Neuronal stem cell (in vitro differentiated cells): Measurements from ENCODE around the gene TBKBP1.
"Not testable (repeated sequence)": the region's sequence is repeated elsewhere in the genome, so short reads cannot be mapped to it uniquely, and the experiment has no call there.

Experiments used
- DNase-seq: peaks from one replicate; pipeline ENCODE4 v3.0.0-alpha.2; 2013; ENCODE audit warnings: low spot score
- H2AFZ ChIP-seq: one replicate; pipeline ENCODE4 v1.6.1; 2013; ENCODE audit warnings: mild to moderate bottlenecking, low read length, inconsistent platforms
- H2AK5ac ChIP-seq: 2 replicates; pipeline ENCODE4 v1.6.1; 2013; ENCODE audit warnings: low read depth, mild to moderate bottlenecking, inconsistent platforms, low read length, moderate library complexity, mixed read lengths
- H2BK120ac ChIP-seq: 2 replicates; pipeline ENCODE4 v1.6.1; 2013; ENCODE audit warnings: low read depth, mild to moderate bottlenecking, inconsistent platforms, low read length, moderate library complexity, mixed read lengths
- H2BK12ac ChIP-seq: one replicate; pipeline ENCODE4 v1.6.1; 2013; ENCODE audit warnings: low read length, inconsistent platforms
- H2BK15ac ChIP-seq: 2 replicates; pipeline ENCODE4 v1.6.1; 2013; ENCODE audit warnings: mild to moderate bottlenecking, low read length, inconsistent platforms, mixed read lengths
- H2BK5ac ChIP-seq: one replicate; pipeline ENCODE4 v1.6.1; 2013; ENCODE audit warnings: inconsistent platforms, mild to moderate bottlenecking, low read length, moderate library complexity
- H3K14ac ChIP-seq: one replicate; pipeline ENCODE4 v1.6.1; 2013; ENCODE audit warnings: low read length, inconsistent platforms
- H3K18ac ChIP-seq: 2 replicates; pipeline ENCODE4 v1.6.1; 2013; ENCODE audit warnings: low read length, inconsistent platforms
- H3K23ac ChIP-seq: 2 replicates; pipeline ENCODE4 v1.6.1; 2013; ENCODE audit warnings: low read depth, mild to moderate bottlenecking, mixed read lengths, low read length, inconsistent platforms; ENCODE audit not compliant: poor library complexity
- H3K27ac ChIP-seq: replicated peaks from 3 replicates; pipeline ENCODE4 v1.5.1; 2013; ENCODE audit warnings: low read length, inconsistent platforms
- H3K27me3 ChIP-seq, 3 experiments: 2 replicates each; pipeline ENCODE4 v1.6.1; 2013; ENCODE audit warnings: low read length in 3 of 3, mild to moderate bottlenecking in 2 of 3, inconsistent platforms in 1 of 3, low read depth in 1 of 3, mixed read lengths in 1 of 3, moderate library complexity in 1 of 3; ENCODE audit not compliant: control insufficient read depth in 3 of 3, insufficient read depth in 3 of 3
- H3K36me3 ChIP-seq, 2 donors: replicated peaks in 1 of 2; 2 replicates each; pipeline ENCODE4 v1.6.1; 2013; ENCODE audit warnings: low read length in 2 of 2; ENCODE audit not compliant: control insufficient read depth in 2 of 2, insufficient read depth in 2 of 2
- H3K4ac ChIP-seq: 2 replicates; pipeline ENCODE4 v1.6.1; 2013; ENCODE audit warnings: inconsistent platforms, mild to moderate bottlenecking, low read length, moderate library complexity
- H3K4me1 ChIP-seq, 2 donors: 1 replicate in 1 of 2; 2 replicates in 1 of 2; pipeline ENCODE4 v1.6.1; 2013; ENCODE audit warnings: low read length in 2 of 2, low read depth in 1 of 2; ENCODE audit not compliant: control insufficient read depth in 2 of 2, insufficient read depth in 1 of 2
- H3K4me2 ChIP-seq: one replicate; pipeline ENCODE4 v1.6.1; 2013; ENCODE audit warnings: mild to moderate bottlenecking, low read length, inconsistent platforms; ENCODE audit not compliant: insufficient read depth, poor library complexity, severe bottlenecking
- H3K4me3 ChIP-seq, 2 donors: 2 replicates each; pipeline ENCODE4 v1.5.1; 2013; ENCODE audit warnings: low read length in 2 of 2, mild to moderate bottlenecking in 2 of 2, inconsistent platforms in 1 of 2, moderate library complexity in 1 of 2
- H3K79me1 ChIP-seq: one replicate; pipeline ENCODE4 v1.6.1; 2013; ENCODE audit warnings: low read depth, mild to moderate bottlenecking, inconsistent platforms, low read length, moderate library complexity
- H3K9ac ChIP-seq: one replicate; pipeline ENCODE4 v1.6.1; 2013; ENCODE audit warnings: mild to moderate bottlenecking, low read depth, low read length, inconsistent platforms; ENCODE audit not compliant: poor library complexity
- H3K9me3 ChIP-seq, 2 donors: replicated peaks in 1 of 2; 2 replicates each; pipeline versions ENCODE3 to v1.6.1; 2013; ENCODE audit warnings: low read length in 2 of 2, mild to moderate bottlenecking in 2 of 2, inconsistent platforms in 1 of 2, low read depth in 1 of 2, mixed read lengths in 1 of 2, moderate library complexity in 1 of 2; ENCODE audit not compliant: control insufficient read depth in 2 of 2, insufficient read depth in 1 of 2
- H4K8ac ChIP-seq: one replicate; pipeline ENCODE4 v1.6.1; 2013; ENCODE audit warnings: low read depth, mild to moderate bottlenecking, inconsistent platforms, low read length, moderate library complexity
- H4K91ac ChIP-seq: one replicate; pipeline ENCODE4 v1.6.1; 2013; ENCODE audit warnings: low read length, low read depth, mild to moderate bottlenecking, inconsistent platforms; ENCODE audit not compliant: poor library complexity
- WGBS, 2 donors: extraction: QIAGEN DNeasy Blood & Tissue Kit; methylation state at CpG; one replicate each; pipeline ENCODE4 v1.1.7; 2013; ENCODE audit warnings: missing lambda C conversion rate in 2 of 2, mixed read lengths in 1 of 2; ENCODE audit not compliant: insufficient read length in 2 of 2, insufficient replicate concordance in 1 of 2; ENCODE audit errors: extremely low coverage in 2 of 2; 5-methylcytosine and 5-hydroxymethylcytosine counted together

TBKBP1 gene

GRCh38 chr17:47678196-47678595 lies 15.8 kb upstream of the TBKBP1 start:
- Histone ChIP-seq H2BK15ac (no peak overlapping the region), H3K27me3 (no peaks in the 10 kb centered on the region), H4K91ac (no peak overlapping the region), H3K14ac (no peak overlapping the region), H3K23ac (no peak overlapping the region), H3K4me2 (no peak overlapping the region), H3K9me3 (no peaks in the 10 kb centered on the region), H2BK5ac (no peak overlapping the region), H2AFZ (no peak overlapping the region), H3K27ac (no peak overlapping the region), H3K4ac (no peak overlapping the region), H3K4me3 (no peak overlapping the region), H2BK120ac (no peak overlapping the region), H3K79me1 (no peaks in the 10 kb centered on the region), H2BK12ac (no peak overlapping the region), H2AK5ac (no peak overlapping the region), H3K9ac (no peak overlapping the region), H3K36me3 (peaks cover 66 to 100% of the 10 kb centered on the region in 2 donors), H3K4me1 (no peaks in the 10 kb centered on the region), H3K18ac (no peak overlapping the region), H4K8ac (no peak overlapping the region)
- DNase-seq = no peak
- WGBS, 2 donors = no CpG with 5 or more reads among the region's 7 CpGs

- H3K27ac ChIP-seq = no peak overlapping the region
- no peak overlapping the region for H2BK15ac ChIP-seq
- no peaks in the 10 kb centered on the region for H3K27me3 ChIP-seq
- H2BK5ac ChIP-seq = no peak overlapping the region
- no peak overlapping the region for H3K4me2 ChIP-seq
- WGBS, 2 donors = no CpG with 5 or more reads among the region's 2 CpGs
- H3K4me1 ChIP-seq = no peaks in the 10 kb centered on the region
- no peaks in the 10 kb centered on the region for H3K79me1 ChIP-seq
- H2BK12ac ChIP-seq = no peak overlapping the region
- H3K9ac ChIP-seq = no peak overlapping the region
- H3K4ac ChIP-seq = no peak overlapping the region
- DNase-seq = no peak
- H3K9me3 ChIP-seq = no peaks in the 10 kb centered on the region
- H2BK120ac ChIP-seq = no peak overlapping the region
- no peak overlapping the region for H4K91ac ChIP-seq
- no peak overlapping the region for H3K18ac ChIP-seq
- no peak overlapping the region for H3K4me3 ChIP-seq
- H3K23ac ChIP-seq = no peak overlapping the region
- no peak overlapping the region for H2AK5ac ChIP-seq
- no peak overlapping the region for H4K8ac ChIP-seq
- peaks cover 46 to 98% of the 10 kb centered on the region in 2 donors for H3K36me3 ChIP-seq
- no peak overlapping the region for H3K14ac ChIP-seq
- H2AFZ ChIP-seq = no peak overlapping the region
Measured at GRCh38 chr17:47682138-47682537, 11.8 kb upstream of the TBKBP1 start.

GRCh38 chr17:47682727-47683126 lies 11.2 kb upstream of the TBKBP1 start:
- not testable (repeated sequence) for H2AK5ac ChIP-seq, DNase-seq, H3K9ac ChIP-seq, H2BK12ac ChIP-seq, H3K18ac ChIP-seq, H2BK5ac ChIP-seq, H4K91ac ChIP-seq, H2BK120ac ChIP-seq, H4K8ac ChIP-seq, H3K9me3 ChIP-seq, H3K79me1 ChIP-seq, H3K4me3 ChIP-seq, H2AFZ ChIP-seq, H3K27ac ChIP-seq, H2BK15ac ChIP-seq, H3K4ac ChIP-seq, H3K14ac ChIP-seq, H3K4me1 ChIP-seq, H3K4me2 ChIP-seq, H3K23ac ChIP-seq, H3K27me3 ChIP-seq
- peaks cover 46 to 97% of the 10 kb centered on the region in 2 donors for H3K36me3 ChIP-seq
- WGBS, 2 donors = no CpG with 5 or more reads among the region's 4 CpGs

- no peak overlapping the region for H4K91ac ChIP-seq
- no peaks in the 10 kb centered on the region for H3K9me3 ChIP-seq
- no peak overlapping the region for H3K23ac ChIP-seq
- peaks cover 0 to 6% of the 10 kb centered on the region in 2 donors for H3K4me1 ChIP-seq
- H2BK5ac ChIP-seq = no peak overlapping the region
- no peak overlapping the region for H4K8ac ChIP-seq
- peaks cover 34 to 84% of the 10 kb centered on the region in 2 donors for H3K36me3 ChIP-seq
- H2BK15ac ChIP-seq = no peak overlapping the region
- no peak for DNase-seq
- H3K79me1 ChIP-seq = no peaks in the 10 kb centered on the region
- no peak overlapping the region for H3K18ac ChIP-seq
- no peak overlapping the region for H2BK120ac ChIP-seq
- H2BK12ac ChIP-seq = no peak overlapping the region
- no peak overlapping the region for H2AK5ac ChIP-seq
- no CpG with 5 or more reads among the region's 4 CpGs for WGBS, 2 donors
- H2AFZ ChIP-seq = no peak overlapping the region
- H3K4me3 ChIP-seq = no peak overlapping the region
- H3K9ac ChIP-seq = no peak overlapping the region
- H3K27ac ChIP-seq = no peak overlapping the region
- H3K4ac ChIP-seq = no peak overlapping the region
- H3K14ac ChIP-seq = no peak overlapping the region
- H3K27me3 ChIP-seq = peaks cover 0 to 1% (median 0%) of the 10 kb centered on the region in 3 experiments
- H3K4me2 ChIP-seq = no peak overlapping the region
Measured at GRCh38 chr17:47684025-47684424, 9.9 kb upstream of the TBKBP1 start.
